PC-9 (cell line): Measurements from ENCODE around the gene TNFRSF4. TPM values are rescaled to one million over a fixed set of nuclear protein-coding genes. Genes with fewer than 3 reads are reported as not detected.

ENCODE experiments used
- BruUV-seq: library from RNA; stranded (reverse); fragments of 400-500 nt; replicated peaks from 2 replicates; lab custom pipeline; 2021; lab: Mats Ljungman, UMichigan
- CTCF ChIA-PET: fragments of 300-600 bp; sonication (Branson Sonifier 250); formaldehyde crosslinking; loops from one replicate; lab custom pipeline; 2022; ENCODE audit warnings: antibody characterized with exemption; lab: Charles Lee
- POLR2A ChIA-PET: fragments of 300-600 bp; sonication (Branson Sonifier 250); formaldehyde crosslinking; loops from one replicate; lab custom pipeline; 2022; ENCODE audit warnings: antibody characterized with exemption; ENCODE audit not compliant: unreplicated experiment; lab: Charles Lee
- DNase-seq, 2 experiments: peaks; one replicate each; pipeline versions ENCODE4 v3.0.0 to v3.0.0-alpha.2; 2015 to 2022; ENCODE audit warnings: mixed read lengths in 1 of 2
- H2AFZ ChIP-seq: fragments of 200-600 bp; sonication (generic); 2 replicates; pipeline ENCODE4 v1.8.1; 2017; ENCODE audit warnings: antibody characterized with exemption
- H3F3A ChIP-seq: fragments of 200-600 bp; sonication (generic); 2 replicates; pipeline ENCODE4 v1.8.1; 2017; ENCODE audit warnings: antibody characterized with exemption, mild to moderate bottlenecking, low read depth; ENCODE audit not compliant: insufficient read depth
- H3K27ac ChIP-seq: fragments of 200-600 bp; sonication (generic); 2 replicates; pipeline ENCODE4 v1.6.1; 2016; ENCODE audit warnings: mixed run types
- H3K27me3 ChIP-seq: fragments of 200-600 bp; sonication (generic); 2 replicates; pipeline ENCODE4 v1.6.1; 2016; ENCODE audit warnings: low read depth, mixed run types; ENCODE audit not compliant: insufficient read depth
- H3K36me3 ChIP-seq: fragments of 200-600 bp; sonication (generic); 2 replicates; pipeline ENCODE4 v1.6.1; 2016; ENCODE audit warnings: low read depth, mixed run types
- H3K4me1 ChIP-seq: fragments of 200-600 bp; sonication (generic); replicated peaks from 2 replicates; pipeline ENCODE4 v1.6.1; 2016; ENCODE audit warnings: mixed run types; ENCODE audit not compliant: insufficient read depth
- H3K4me2 ChIP-seq: fragments of 200-600 bp; sonication (generic); 2 replicates; pipeline ENCODE4 v1.6.1; 2017; ENCODE audit warnings: mixed run types
- H3K4me3 ChIP-seq: fragments of 200-600 bp; sonication (generic); 2 replicates; pipeline ENCODE4 v1.6.1; 2016; ENCODE audit warnings: mixed run types
- H3K79me2 ChIP-seq: fragments of 200-600 bp; sonication (generic); 2 replicates; pipeline ENCODE4 v1.6.1; 2017; ENCODE audit warnings: low read depth, mixed run types
- H3K9me2 ChIP-seq: fragments of 200-600 bp; sonication (generic); 2 replicates; pipeline ENCODE4 v1.8.1; 2017; ENCODE audit warnings: mild to moderate bottlenecking; ENCODE audit not compliant: insufficient read depth
- H3K9me3 ChIP-seq: fragments of 200-600 bp; sonication (generic); 2 replicates; pipeline ENCODE4 v1.8.1; 2016; ENCODE audit warnings: low read depth; ENCODE audit not compliant: insufficient read depth
- H4K20me1 ChIP-seq: fragments of 200-600 bp; sonication (generic); 2 replicates; pipeline ENCODE4 v1.8.1; 2017; ENCODE audit not compliant: insufficient read depth
- EZH2 ChIP-seq: fragments of 200-600 bp; sonication (generic); IDR thresholded peaks from 2 replicates; pipeline ENCODE4 v1.8.0; 2017; ENCODE audit warnings: antibody characterized with exemption, low read depth
- intact Hi-C: fragments of 100-400 bp; cut with micrococcal nuclease; formaldehyde crosslinking; loops from one replicate; pipeline ENCODE4 v1.10.0; 2022; ENCODE audit not compliant: unreplicated experiment
- total RNA-seq: library from RNA; stranded (reverse); gene quantifications from 2 replicates; pipeline ENCODE4 v1.2.3, GENCODE V29; 2021
- TF ChIP-seq, protein P1 (sequence below): fragments of 200-600 bp; sonication (generic); conservative IDR thresholded peaks from 2 replicates; pipeline ENCODE4 v1.6.1; 2017; ENCODE audit warnings: mixed run types, antibody characterized with exemption, mild to moderate bottlenecking, moderate library complexity

The TNFRSF4 gene
- total RNA-seq, 1 experiment from 2014 or later = 0.20 TPM

DNA sequence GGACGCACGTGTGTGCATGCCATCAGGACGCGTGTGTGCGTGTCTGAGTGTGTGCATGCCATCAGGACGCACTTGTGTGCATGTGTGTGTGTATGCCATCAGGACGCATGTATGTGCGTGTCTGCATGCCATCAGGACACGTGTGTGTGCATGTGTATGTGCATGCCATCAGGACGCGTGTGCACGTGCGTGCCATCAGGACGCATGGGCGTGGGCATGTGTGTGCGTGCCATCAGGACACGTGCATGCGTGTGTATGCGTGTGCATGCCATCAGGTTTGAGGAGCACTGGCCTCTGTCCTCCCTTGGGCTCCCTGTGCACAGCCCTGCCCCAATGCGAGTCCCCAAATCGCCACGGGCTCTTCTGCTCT lies 45.2 kb upstream of the TNFRSF4 start:
- peaks cover 29% of the 10 kb centered on the region for H4K20me1 ChIP-seq

GRCh38 chr1:1256956-1257871 lies 43.3 kb upstream of the TNFRSF4 start:
- H3K9me3 ChIP-seq = no peaks in the 10 kb centered on the region
- H3F3A ChIP-seq = peaks cover 4% of the 10 kb centered on the region; the same call in 1 of the 2 replicates
- H4K20me1 ChIP-seq = peaks cover 18% of the 10 kb centered on the region
- no peaks in the 10 kb centered on the region for H3K79me2 ChIP-seq
- H3K4me3 ChIP-seq = no peak overlapping the region
- no peak for DNase-seq
- H3K4me1 ChIP-seq = no peaks in the 10 kb centered on the region
- H2AFZ ChIP-seq = no peak overlapping the region
- intact Hi-C loops = no loop called here
- 0 out of 2 replicates have a peak, but pooled peaks cover 9% of the 10 kb centered on the region for H3K36me3 ChIP-seq
- no peaks in the 10 kb centered on the region for H3K27me3 ChIP-seq
- no peak overlapping the region for H3K4me2 ChIP-seq
- no peaks in the 10 kb centered on the region for H3K9me2 ChIP-seq
- no peak overlapping the region for H3K27ac ChIP-seq
- CTCF ChIA-PET = no interaction called here
- BruUV-seq = no TSS peak
- no peak for TF ChIP-seq EZH2
- TF ChIP-seq, protein P1, sequence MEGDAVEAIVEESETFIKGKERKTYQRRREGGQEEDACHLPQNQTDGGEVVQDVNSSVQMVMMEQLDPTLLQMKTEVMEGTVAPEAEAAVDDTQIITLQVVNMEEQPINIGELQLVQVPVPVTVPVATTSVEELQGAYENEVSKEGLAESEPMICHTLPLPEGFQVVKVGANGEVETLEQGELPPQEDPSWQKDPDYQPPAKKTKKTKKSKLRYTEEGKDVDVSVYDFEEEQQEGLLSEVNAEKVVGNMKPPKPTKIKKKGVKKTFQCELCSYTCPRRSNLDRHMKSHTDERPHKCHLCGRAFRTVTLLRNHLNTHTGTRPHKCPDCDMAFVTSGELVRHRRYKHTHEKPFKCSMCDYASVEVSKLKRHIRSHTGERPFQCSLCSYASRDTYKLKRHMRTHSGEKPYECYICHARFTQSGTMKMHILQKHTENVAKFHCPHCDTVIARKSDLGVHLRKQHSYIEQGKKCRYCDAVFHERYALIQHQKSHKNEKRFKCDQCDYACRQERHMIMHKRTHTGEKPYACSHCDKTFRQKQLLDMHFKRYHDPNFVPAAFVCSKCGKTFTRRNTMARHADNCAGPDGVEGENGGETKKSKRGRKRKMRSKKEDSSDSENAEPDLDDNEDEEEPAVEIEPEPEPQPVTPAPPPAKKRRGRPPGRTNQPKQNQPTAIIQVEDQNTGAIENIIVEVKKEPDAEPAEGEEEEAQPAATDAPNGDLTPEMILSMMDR = no peak
- POLR2A ChIA-PET = no interaction called here

More for the DNA sequence above, 45.2 kb upstream of the TNFRSF4 start:
- Histone ChIP-seq H3K27me3 (no peaks in the 10 kb centered on the region), H3K4me2 (no peak overlapping the region), H3K4me1 (no peaks in the 10 kb centered on the region), H3K36me3 (0 out of 2 replicates have a peak, but pooled peaks cover 9% of the 10 kb centered on the region), H3K9me3 (no peaks in the 10 kb centered on the region), H3K9me2 (no peaks in the 10 kb centered on the region), H3F3A (peaks cover 4% of the 10 kb centered on the region), H3K4me3 (no peak overlapping the region), H3K27ac (no peak overlapping the region), H2AFZ (no peak overlapping the region), H3K79me2 (peaks cover 2% of the 10 kb centered on the region; the same call in 1 of the 2 replicates)
- intact Hi-C loops = no loop called here
- ChIA-PET CTCF (no interaction called here), POLR2A (no interaction called here)
- no peak for DNase-seq
- TF ChIP-seq, protein P1 = no peak
- TF ChIP-seq EZH2 = no peak
- no TSS peak for BruUV-seq

DNA sequence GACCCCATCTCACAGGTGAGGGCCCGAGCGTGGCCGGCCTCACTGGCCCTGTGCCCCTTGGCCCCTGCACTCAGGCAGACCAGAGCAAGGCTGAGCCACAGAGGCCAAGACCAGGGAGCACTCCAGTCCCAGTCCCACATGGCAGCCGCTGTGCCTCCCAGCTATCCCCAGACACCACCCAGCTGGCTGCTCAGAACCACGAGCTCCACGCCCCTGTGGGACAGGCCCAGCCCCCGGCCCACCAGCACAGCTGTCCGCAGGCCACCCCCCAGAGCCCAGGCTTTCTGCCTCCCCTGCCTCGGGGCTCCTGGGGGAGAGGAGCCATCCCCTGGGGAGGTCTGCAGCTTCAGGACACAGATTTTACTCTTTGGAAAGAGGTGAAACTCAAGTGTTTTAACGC lies 41.7 kb upstream of the TNFRSF4 start:
- no peak overlapping the region for H2AFZ ChIP-seq
- H3K27ac ChIP-seq = no peak overlapping the region
- peaks cover 13% of the 10 kb centered on the region for H3F3A ChIP-seq
- TF ChIP-seq, protein P1 = no peak
- no peak for TF ChIP-seq EZH2
- POLR2A ChIA-PET = no interaction called here
- intact Hi-C loops = no loop called here
- H3K27me3 ChIP-seq = no peaks in the 10 kb centered on the region
- H3K9me2 ChIP-seq = no peaks in the 10 kb centered on the region
- CTCF ChIA-PET = no interaction called here
- H3K9me3 ChIP-seq = no peaks in the 10 kb centered on the region
- H3K4me3 ChIP-seq = no peak overlapping the region
- H4K20me1 ChIP-seq = peaks cover 10% of the 10 kb centered on the region
- DNase-seq = no peak
- no TSS peak for BruUV-seq
- H3K79me2 ChIP-seq = no peaks in the 10 kb centered on the region
- H3K36me3 ChIP-seq = 0 out of 2 replicates have a peak, but pooled peaks cover 3% of the 10 kb centered on the region
- H3K4me1 ChIP-seq = no peaks in the 10 kb centered on the region
- no peak overlapping the region for H3K4me2 ChIP-seq
